HG02763 (cell line): ENCODE measurements around the gene SLAMF8.

Experiments
- ATAC-seq: cut with Tn5 transposase; IDR thresholded peaks from one replicate; pipeline ENCODE4 v1.9.1; 2021; ENCODE audit warnings: mild to moderate bottlenecking, moderate library complexity; ENCODE audit not compliant: unreplicated experiment

Gene SLAMF8

GRCh38 chr1:159826441-159827101 lies at the start of gene SLAMF8:
Gene SLAMF8, plus strand, starts transcription at chr1:159826873. Its CDS starts 26 bp downstream, at chr1:159826899.
- ATAC-seq = no peak

DNA sequence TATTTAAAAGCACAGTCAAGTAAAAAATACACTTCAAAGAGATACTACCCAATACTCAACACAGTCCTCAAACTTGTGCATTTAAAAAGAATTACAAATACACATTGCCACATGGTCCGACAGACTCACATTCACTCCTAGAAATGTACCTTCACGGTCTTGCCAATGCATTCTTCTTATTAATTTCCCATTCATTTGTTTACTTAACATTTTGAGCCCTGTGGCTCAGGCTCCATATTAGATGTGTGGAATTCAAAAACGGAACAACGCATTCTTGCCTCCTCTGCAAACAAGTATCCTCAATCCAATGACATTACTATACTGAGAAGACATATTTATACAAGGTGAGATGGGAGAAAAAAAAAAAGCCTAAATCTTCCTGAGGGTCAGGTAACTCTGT lies 48.4 kb upstream of the SLAMF8 start:
- no peak for ATAC-seq

- no peak for ATAC-seq
Observed at GRCh38 chr1:159779403-159779851, 47.2 kb upstream of the SLAMF8 start.

GRCh38 chr1:159780583-159781582 lies 45.8 kb upstream of the SLAMF8 start, which contains the start of gene DUSP23:
Gene DUSP23, plus strand, starts transcription at chr1:159780962. Its CDS starts 139 bp downstream, at chr1:159781101.
- peak; percentile 99 for ATAC-seq

DNA sequence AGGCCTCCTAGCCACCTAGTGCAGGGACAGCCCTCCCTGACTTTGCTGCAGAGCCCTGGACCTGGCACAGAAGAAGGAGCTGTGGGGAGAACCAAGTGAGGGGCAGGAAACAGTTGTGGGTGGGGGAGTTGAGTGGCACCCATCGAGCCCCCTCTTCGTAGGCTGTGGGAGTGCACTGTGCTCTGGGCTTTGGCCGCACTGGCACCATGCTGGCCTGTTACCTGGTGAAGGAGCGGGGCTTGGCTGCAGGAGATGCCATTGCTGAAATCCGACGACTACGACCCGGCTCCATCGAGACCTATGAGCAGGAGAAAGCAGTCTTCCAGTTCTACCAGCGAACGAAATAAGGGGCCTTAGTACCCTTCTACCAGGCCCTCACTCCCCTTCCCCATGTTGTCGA lies 44.7 kb upstream of the SLAMF8 start:
- no peak for ATAC-seq

DNA sequence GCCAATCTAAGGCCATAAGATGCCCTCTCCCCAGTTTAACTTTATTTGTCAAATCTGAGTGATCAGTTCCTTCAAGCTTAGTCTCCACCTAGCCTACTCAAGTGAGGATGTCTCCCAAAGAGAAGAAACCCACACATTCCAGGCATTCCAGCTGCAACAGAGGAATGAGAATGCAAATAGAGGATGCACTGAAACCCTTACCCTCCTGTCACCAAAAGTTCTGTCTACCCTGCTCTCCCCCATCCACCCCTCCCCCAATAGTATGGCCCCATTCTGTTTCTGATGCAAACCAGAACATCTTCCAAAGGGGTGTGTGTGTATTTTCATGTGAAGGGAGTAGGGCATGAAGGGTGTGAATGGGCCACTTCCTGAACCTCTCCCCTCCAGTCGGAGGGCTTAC lies 42.9 kb upstream of the SLAMF8 start:
- ATAC-seq = no peak

DNA sequence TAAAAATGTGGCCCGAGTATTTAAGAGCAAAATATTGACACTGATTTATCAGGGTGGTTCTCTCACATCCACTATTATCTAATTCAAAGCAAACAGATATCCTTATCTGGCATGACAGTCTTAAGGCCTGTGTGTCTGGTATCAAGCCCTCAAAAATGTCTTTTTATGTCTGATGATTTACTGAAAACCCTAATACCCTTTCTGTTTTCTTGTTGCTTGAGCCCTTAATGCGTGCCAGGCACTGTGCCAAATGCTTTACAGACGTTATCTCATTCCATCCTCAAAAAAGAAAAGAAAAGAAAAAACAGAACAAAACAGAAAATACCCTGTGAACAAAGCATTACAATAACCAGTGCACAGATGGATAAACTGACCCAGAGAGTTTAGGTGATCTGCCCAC lies 40.2 kb upstream of the SLAMF8 start:
- no peak for ATAC-seq

- no peak for ATAC-seq
Observed at GRCh38 chr1:159786966-159787365, 39.7 kb upstream of the SLAMF8 start.

DNA sequence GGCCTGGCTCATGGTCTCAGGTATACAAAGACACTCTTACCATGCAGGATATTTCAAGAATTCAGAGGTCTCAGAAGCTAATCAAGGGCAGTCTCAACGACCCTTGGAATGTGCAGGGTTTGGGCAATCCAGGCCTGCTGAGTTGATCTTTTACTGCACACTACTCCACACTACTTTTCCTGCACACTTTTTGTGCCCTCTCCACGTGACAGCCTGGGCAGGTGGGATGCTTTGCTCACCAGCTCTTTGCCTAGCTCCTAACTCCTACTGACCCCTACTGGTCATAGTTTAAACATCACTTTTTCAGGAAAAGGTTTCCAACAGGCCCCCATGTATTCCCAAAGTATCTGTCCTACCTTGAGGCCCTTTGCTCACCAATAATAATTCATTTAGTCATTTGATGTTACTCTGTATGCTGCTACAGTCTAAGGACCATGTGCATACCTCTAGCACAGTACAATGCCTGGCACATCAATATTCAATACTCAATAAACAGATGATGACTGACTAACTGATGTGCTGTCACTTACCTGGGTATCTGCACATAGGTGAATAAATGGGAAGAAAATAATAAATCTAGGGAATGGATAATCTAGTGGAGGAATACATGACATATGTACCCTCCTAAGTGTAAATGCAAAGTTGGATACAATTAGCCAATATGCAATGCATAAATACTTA lies 36.3 kb upstream of the SLAMF8 start:
- ATAC-seq = no peak

GRCh38 chr1:159791031-159791430 lies 35.6 kb upstream of the SLAMF8 start:
- ATAC-seq = no peak

- no peak for ATAC-seq
Observed at GRCh38 chr1:159791461-159791860, 35.2 kb upstream of the SLAMF8 start.

DNA sequence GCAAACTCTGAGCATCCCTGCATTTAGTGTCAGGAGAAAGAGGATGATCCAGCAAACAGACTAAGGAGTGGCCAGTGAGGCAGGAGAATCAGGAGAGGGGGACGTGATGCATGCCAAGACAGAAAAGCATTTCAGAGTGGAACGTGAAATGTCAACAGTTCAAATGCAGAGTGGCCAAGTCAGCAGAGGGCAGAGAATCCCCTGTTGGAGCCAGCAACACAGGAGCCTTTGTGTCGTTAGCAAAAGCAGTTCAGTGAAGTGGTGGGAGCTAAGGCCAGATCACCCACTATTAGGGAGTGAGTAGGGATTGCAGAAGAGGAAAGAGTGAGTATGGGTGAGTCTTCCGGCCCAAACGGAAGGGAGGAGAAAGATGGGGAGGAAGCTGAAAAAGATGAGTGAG lies 31.1 kb upstream of the SLAMF8 start:
- no peak for ATAC-seq

DNA sequence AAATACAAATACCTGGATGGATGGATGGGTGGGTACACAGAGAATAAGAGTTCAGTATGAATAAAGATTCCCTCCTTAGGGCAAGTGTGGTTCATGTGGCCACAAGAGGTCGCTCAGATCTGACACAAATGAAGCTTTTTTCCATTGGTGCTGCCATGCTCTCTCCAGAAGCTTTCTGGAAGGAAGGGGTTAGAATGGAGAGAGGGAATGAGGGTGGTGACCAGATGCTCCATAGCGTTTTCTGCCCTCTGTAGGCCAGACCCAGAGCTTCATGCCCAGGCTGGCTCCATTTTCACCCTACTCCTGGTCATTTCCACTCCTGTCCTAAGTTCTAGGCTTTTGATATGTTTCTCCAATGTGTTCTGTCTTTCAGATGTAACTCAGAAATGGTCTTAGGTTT lies 27.8 kb upstream of the SLAMF8 start:
- no peak for ATAC-seq

DNA sequence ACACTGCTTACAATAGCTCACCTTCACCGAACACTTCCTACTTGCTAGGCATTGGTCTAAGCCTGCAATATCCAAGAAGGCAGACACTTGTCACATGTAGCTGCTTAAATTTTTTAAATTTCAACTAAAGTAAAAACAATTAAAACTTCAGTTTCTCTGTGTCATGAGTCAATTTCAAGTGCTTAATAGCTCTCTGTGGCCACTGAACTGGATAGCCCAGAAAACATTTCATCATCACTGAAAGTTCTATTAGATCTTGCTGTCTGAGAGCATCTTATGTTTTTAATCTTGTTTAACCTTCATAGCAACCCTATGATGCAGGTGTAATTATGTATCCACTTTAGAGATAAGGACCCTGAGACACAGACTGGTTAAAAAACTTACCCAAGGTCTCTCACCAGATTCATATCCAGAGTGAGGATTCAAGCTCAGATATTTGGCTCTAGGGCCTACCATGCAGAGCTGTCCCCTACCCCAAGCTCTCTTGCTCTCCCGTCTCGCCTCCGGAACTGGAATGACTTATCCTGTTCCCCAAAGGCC lies 27.2 kb upstream of the SLAMF8 start:
- ATAC-seq = no peak

DNA sequence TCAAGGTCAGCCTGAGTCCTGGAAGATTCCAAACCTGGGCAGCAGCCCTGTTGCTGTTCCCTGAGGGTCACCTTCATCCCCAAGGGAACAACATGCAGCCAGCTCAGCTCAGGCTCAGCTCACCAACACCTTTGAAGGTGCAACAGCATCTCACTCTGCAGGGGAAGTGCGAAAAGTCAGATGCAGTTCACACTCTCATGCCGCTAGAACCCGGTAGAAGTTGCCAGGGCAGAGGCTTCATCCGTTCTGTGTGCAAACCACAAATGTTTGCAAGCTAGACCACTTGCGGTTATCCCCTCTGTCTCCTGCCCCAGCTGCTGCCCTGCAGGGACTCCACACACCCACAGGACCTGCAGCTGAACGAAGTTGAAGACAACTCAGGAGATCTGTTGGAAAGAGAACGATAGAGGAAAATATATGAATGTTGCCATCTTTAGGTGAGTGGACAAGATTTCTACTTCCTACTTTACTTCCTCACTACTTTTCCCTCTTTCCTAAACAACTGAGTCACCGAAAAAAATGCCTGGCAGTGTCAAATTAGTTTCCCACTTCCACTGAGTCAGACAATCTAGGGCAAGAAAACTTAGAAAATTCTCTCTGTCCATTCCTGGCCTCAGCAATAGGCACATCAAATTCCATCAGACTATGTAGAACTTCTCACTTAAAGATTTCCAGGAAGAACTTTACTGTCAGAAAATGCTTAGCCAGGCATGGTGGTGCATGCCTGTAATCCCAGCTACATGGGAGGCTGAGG lies 26.3 kb upstream of the SLAMF8 start:
- no peak for ATAC-seq

- ATAC-seq = no peak
Observed at GRCh38 chr1:159802111-159802510, 24.6 kb upstream of the SLAMF8 start, which contains the start of gene FCRL6. Gene FCRL6, plus strand, starts transcription at chr1:159802360. Its CDS starts 65 bp downstream, at chr1:159802425.

- ATAC-seq = no peak
Observed at GRCh38 chr1:159803956-159804689, 22.6 kb upstream of the SLAMF8 start.

DNA sequence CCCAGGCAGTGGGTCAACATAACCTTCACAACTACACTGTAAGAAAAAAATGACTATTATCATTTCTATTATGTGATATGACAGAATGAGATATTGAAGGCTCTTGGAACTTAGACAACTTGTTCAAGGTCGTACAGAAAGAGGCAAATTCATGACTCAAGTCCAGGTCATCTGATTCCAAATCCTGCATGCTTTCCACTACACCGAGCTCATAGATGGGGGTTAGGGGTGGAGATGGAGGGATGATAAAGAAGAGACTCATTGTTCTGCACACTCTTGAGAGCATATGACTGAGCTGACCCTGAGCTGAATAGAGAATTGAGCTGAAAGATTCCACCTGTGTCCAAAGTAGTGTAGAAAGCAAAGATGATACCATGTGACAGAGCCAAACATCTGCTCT lies 21.7 kb upstream of the SLAMF8 start:
- ATAC-seq = no peak

DNA sequence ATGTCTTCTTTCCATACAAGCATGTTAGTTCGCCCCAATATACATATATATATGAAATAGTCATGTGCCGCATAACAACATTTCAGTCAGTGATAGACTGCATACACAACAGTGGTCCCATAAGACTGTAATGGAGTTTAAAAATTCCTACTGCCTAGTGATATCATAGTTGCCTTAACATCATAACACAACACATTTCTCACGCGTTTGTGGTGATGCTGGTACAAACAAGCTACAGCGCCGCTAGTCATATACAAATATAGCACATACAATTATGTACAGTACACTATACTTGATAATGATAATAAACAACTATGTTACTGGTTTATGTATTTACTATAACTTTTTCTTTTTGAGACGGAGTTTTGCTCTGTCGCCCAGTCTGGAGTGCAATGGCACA lies 10.7 kb upstream of the SLAMF8 start:
- no peak for ATAC-seq
